HepG2 (cell line): ENCODE data around the gene RBM14. TPM values are rescaled to one million over a fixed set of nuclear protein-coding genes. Genes with fewer than 3 reads are reported as not detected.

ENCODE experiments used
- ATAC-seq: fragments of 200-7000 bp; cut with Tn5 transposase; 3 replicates; pipeline ENCODE4 v1.9.1; 2020; ENCODE audit warnings: mild to moderate bottlenecking, moderate library complexity
- BruUV-seq: library from RNA; stranded (reverse); fragments of 400-500 nt; replicated peaks from 2 replicates; lab custom pipeline; 2021; lab: Mats Ljungman, UMichigan
- CTCF ChIA-PET: fragments of 300-600 bp; formaldehyde crosslinking; extraction: SDS; loops from one replicate; lab custom pipeline; 2021; ENCODE audit warnings: low total read pairs, inconsistent platforms, low intra/inter-chr PET ratio; lab: Yijun Ruan, JAX
- POLR2A ChIA-PET: fragments of 350-600 bp; sonication (Branson Sonifier 250); formaldehyde crosslinking; loops from one replicate; lab custom pipeline; 2020; ENCODE audit warnings: antibody characterized with exemption, inconsistent platforms; lab: Yijun Ruan, JAX
- DNase-seq: peaks from one replicate; pipeline ENCODE4 v3.0.0-alpha.2; 2015; ENCODE audit warnings: low spot score
- FAIRE-seq: peaks from 3 replicates; lab custom pipeline; 2011; peaks lifted over from hg19 to GRCh38; lab: Jason Lieb, UNC
- H2AFZ ChIP-seq: one replicate; pipeline ENCODE4 v1.6.1; 2011; ENCODE audit warnings: low read length, inconsistent platforms
- H3K27ac ChIP-seq: fragments of 300-600 bp; 3 replicates; pipeline ENCODE4 v1.8.0; 2011; ENCODE audit warnings: mixed run types, mild to moderate bottlenecking, mixed read lengths, low read length, inconsistent platforms; ENCODE audit not compliant: insufficient read depth; ENCODE audit errors: extremely low read length
- H3K27me3 ChIP-seq, 2 experiments: fragments of 200-600 bp in 1 of 2; 2 replicates in 1 of 2; 3 replicates in 1 of 2; pipeline versions ENCODE4 v1.6.0 to v1.8.0; 2011; ENCODE audit warnings: low read length in 2 of 2, mild to moderate bottlenecking in 2 of 2, moderate library complexity in 2 of 2, inconsistent platforms in 1 of 2; ENCODE audit not compliant: insufficient read depth in 2 of 2, control insufficient read depth in 1 of 2
- H3K36me3 ChIP-seq, 2 experiments: fragments of 200-600 bp in 1 of 2; replicated peaks in 1 of 2; 2 replicates in 1 of 2; 3 replicates in 1 of 2; pipeline versions ENCODE4 v1.5.1 to v1.8.0; 2011; ENCODE audit warnings: low read length in 2 of 2, inconsistent platforms in 1 of 2; ENCODE audit not compliant: insufficient read depth in 2 of 2, control insufficient read depth in 1 of 2
- H3K4me1 ChIP-seq: 2 replicates; pipeline ENCODE4 v1.5.1; 2012; ENCODE audit warnings: low read length, inconsistent platforms; ENCODE audit not compliant: insufficient read depth
- H3K4me2 ChIP-seq: 2 replicates; pipeline ENCODE4 v1.6.0; 2011; ENCODE audit warnings: low read depth, low read length, inconsistent platforms
- H3K4me3 ChIP-seq, 3 experiments: fragments of 200-600 bp in 1 of 3; sonication (generic), shearing (Covaris generic) in 1 of 3; replicated peaks in 1 of 3; 2 replicates each; pipeline ENCODE4 v1.5.1; 2011 to 2016; ENCODE audit warnings: low read length in 3 of 3, inconsistent platforms in 2 of 3, low read depth in 2 of 3, mild to moderate bottlenecking in 2 of 3, control low read depth in 1 of 3, mixed read lengths in 1 of 3; ENCODE audit not compliant: insufficient read depth in 1 of 3
- H3K79me2 ChIP-seq: one replicate; pipeline ENCODE4 v1.6.1; 2011; ENCODE audit warnings: low read length, inconsistent platforms; ENCODE audit not compliant: insufficient read depth
- H3K9ac ChIP-seq: 2 replicates; pipeline ENCODE4 v1.6.0; 2011; ENCODE audit warnings: mild to moderate bottlenecking, low read depth, low read length, inconsistent platforms; ENCODE audit not compliant: insufficient read depth
- H3K9me3 ChIP-seq: 2 replicates; pipeline ENCODE4 v1.5.1; 2012; ENCODE audit warnings: mild to moderate bottlenecking, low read length
- H4K20me1 ChIP-seq: 2 replicates; pipeline ENCODE4 v1.6.0; 2011; ENCODE audit warnings: inconsistent platforms, mild to moderate bottlenecking, low read length, moderate library complexity; ENCODE audit not compliant: insufficient read depth
- ATF1 ChIP-seq: IDR thresholded peaks from 2 replicates; pipeline ENCODE4 v1.6.1; 2016; ENCODE audit warnings: mild to moderate bottlenecking, control low read depth
- ELF4 ChIP-seq: sonication (generic); formaldehyde crosslinking; IDR thresholded peaks from 2 replicates; pipeline ENCODE4 v1.5.0; 2020; ENCODE audit warnings: missing genetic modification reagents, mild to moderate bottlenecking, moderate library complexity, borderline replicate concordance
- HNF1B ChIP-seq: sonication (generic); formaldehyde crosslinking; IDR thresholded peaks from 2 replicates; pipeline ENCODE4 v1.5.1; 2020; ENCODE audit warnings: mild to moderate bottlenecking, moderate library complexity, missing genetic modification reagents
- JUN ChIP-seq: sonication (generic); formaldehyde crosslinking; IDR thresholded peaks from 2 replicates; pipeline ENCODE4 v1.4.0; 2020; ENCODE audit warnings: mild to moderate bottlenecking, missing genetic modification reagents
- KLF9 ChIP-seq: IDR thresholded peaks from 2 replicates; pipeline ENCODE4 v1.6.1; 2016; ENCODE audit warnings: low read depth
- MAFG ChIP-seq: sonication (generic); formaldehyde crosslinking; IDR thresholded peaks from 2 replicates; pipeline ENCODE4 v1.5.1; 2020; ENCODE audit warnings: mild to moderate bottlenecking, missing genetic modification reagents
- RBAK ChIP-seq: sonication (generic); formaldehyde crosslinking; IDR thresholded peaks from 2 replicates; pipeline ENCODE4 v1.5.1; 2020; ENCODE audit warnings: mild to moderate bottlenecking, missing genetic modification reagents
- RXRB ChIP-seq: IDR thresholded peaks from 2 replicates; pipeline ENCODE4 v1.6.1; 2016; ENCODE audit warnings: borderline replicate concordance, missing genetic modification reagents, missing compliant biosample characterization
- SIN3A ChIP-seq: IDR thresholded peaks from 2 replicates; pipeline ENCODE4 v1.6.1; 2011; ENCODE audit warnings: low read depth, mild to moderate bottlenecking, control low read depth, low read length, borderline replicate concordance
- ZNF251 ChIP-seq: sonication (generic); formaldehyde crosslinking; IDR thresholded peaks from 2 replicates; pipeline ENCODE4 v1.9.0; 2021; ENCODE audit warnings: mild to moderate bottlenecking, missing genetic modification reagents
- ZNF580 ChIP-seq: IDR thresholded peaks from 2 replicates; pipeline ENCODE4 v1.6.1; 2016; ENCODE audit warnings: low read depth, borderline replicate concordance
- ZNF672 ChIP-seq: sonication (generic); formaldehyde crosslinking; IDR thresholded peaks from 2 replicates; pipeline ENCODE4 v1.8.1; 2022; ENCODE audit warnings: missing genetic modification reagents
- ZNF780A ChIP-seq: sonication (generic); formaldehyde crosslinking; IDR thresholded peaks from 2 replicates; pipeline ENCODE4 v1.8.0; 2022; ENCODE audit warnings: mild to moderate bottlenecking, missing genetic modification reagents, moderate library complexity
- ZNF841 ChIP-seq: sonication (generic); formaldehyde crosslinking; IDR thresholded peaks from 2 replicates; pipeline ENCODE4 v1.8.1; 2023; ENCODE audit warnings: missing genetic modification reagents, borderline replicate concordance
- WGBS: methylation state at CpG from one replicate; pipeline ENCODE4 v1.1.6; 2017; ENCODE audit warnings: low lambda C conversion rate; 5-methylcytosine and 5-hydroxymethylcytosine counted together
- in situ Hi-C: cut with HindIII; loops from 2 replicates; pipeline ENCODE4 v1.10.0; 2017; ENCODE audit warnings: low pct_unique_long_range_greater_than_20kb; ENCODE audit not compliant: extremely low pct_ligation_motif_present
- intact Hi-C: fragments of 100-400 bp; cut with micrococcal nuclease; formaldehyde crosslinking; loops from one replicate; pipeline ENCODE4 v1.10.0; 2022; ENCODE audit not compliant: unreplicated experiment
- polyA plus RNA-seq, 8 experiments: library from polyadenylated mRNA; depleted of rRNA in 3 of 8; stranded (reverse) in 7 of 8; unstranded in 1 of 8; fragments of >200 nt; fragmentation: Illumina TruSeq in 4 of 8; extraction: Trizol in 4 of 8; gene quantifications; 2 replicates each; pipeline versions ENCODE4 v1.2.1 to v1.2.3, GENCODE V29; 2011 to 2016; ENCODE audit warnings: low read depth in 4 of 8, missing spikeins in 1 of 8, mixed read lengths in 1 of 8; ENCODE audit not compliant: insufficient read depth in 1 of 8
- total RNA-seq, 5 experiments: library from RNA; depleted of rRNA; stranded (reverse); fragments of >200 nt; fragmentation: Illumina TruSeq; extraction: Trizol; gene quantifications; 2 replicates each; pipeline ENCODE4 v1.2.3, GENCODE V29; 2016; ENCODE audit warnings: low read depth in 1 of 5

The RBM14 gene
- total and polyA plus RNA-seq, 2 of the 13 experiments (the other 11 are each of a cell fraction or from before 2014, with no cell fraction given), result 12.7 to 44.1 TPM

GRCh38 chr11:66570079-66570849 is 46.2 kb upstream of the RBM14 start (continued):
- TF ChIP-seq ZNF251, result no peak
- TF ChIP-seq ZNF580 (CRISPR knock-in tag), result no peak
- TF ChIP-seq ZNF780A (CRISPR knock-in tag), result no peak
- no peak for TF ChIP-seq JUN (CRISPR knock-in tag)
- TF ChIP-seq, all 625 proteins: peak for 0

- Histone ChIP-seq H3K4me2 (no peak overlapping the region), H3K4me1 (no peaks in the 10 kb centered on the region), H3K27me3 (peaks cover 3 to 30% of the 10 kb centered on the region in 2 experiments; a peak in 4 of 5 replicates), H3K27ac (no peak overlapping the region), H3K9me3 (no peaks in the 10 kb centered on the region), H3K4me3 (no peak overlapping the region), H3K79me2 (no peaks in the 10 kb centered on the region), H3K9ac (no peak overlapping the region), H4K20me1 (no peaks in the 10 kb centered on the region), H2AFZ (no peak overlapping the region), H3K36me3 (no peaks in the 10 kb centered on the region)
- ChIA-PET CTCF (no interaction called here), POLR2A (no interaction called here)
- whole genome bisulfite sequencing, result 31% methylated on average over 2 of the region's 2 CpGs
- FAIRE-seq (no peak), DNase-seq (no peak), ATAC-seq (no peak)
- in situ Hi-C loops (loop anchor here (25.0 kb wide), 1 partner anchor 266 kb away; the partner anchor contains the start of gene RCE1), intact Hi-C loops (no loop called here)
- BruUV-seq, result no TSS peak
- TF ChIP-seq ZNF251 (no peak), RBAK (CRISPR knock-in tag) (no peak), ELF4 (CRISPR knock-in tag) (no peak), MAFG (no peak), RXRB (CRISPR knock-in tag) (no peak), HNF1B (CRISPR knock-in tag) (no peak), ZNF672 (CRISPR knock-in tag) (no peak), ZNF841 (CRISPR knock-in tag) (no peak), SIN3A (no peak), KLF9 (CRISPR knock-in tag) (no peak), ATF1 (CRISPR knock-in tag) (no peak)
Measured at GRCh38 chr11:66570850-66571180, 45.6 kb upstream of the RBM14 start.
